Vagina (tissue), 2 donors: ENCODE results near the gene CDK3.

Experiments
- CTCF ChIP-seq, 3 experiments: fragments of 450-650 bp in 2 of 3; fragments of 200-600 bp in 1 of 3; sonication (generic) in 1 of 3; IDR thresholded peaks; one replicate each; pipeline ENCODE4 v1.5.1; 2017 to 2019; ENCODE audit warnings: antibody characterized with exemption in 3 of 3, mild to moderate bottlenecking in 2 of 3, moderate library complexity in 2 of 3
- POLR2A ChIP-seq, 2 donors: fragments of 450-650 bp; IDR thresholded peaks; one replicate each; pipeline ENCODE4 v1.6.1; 2017; ENCODE audit warnings: antibody characterized with exemption in 2 of 2, mild to moderate bottlenecking in 2 of 2, moderate library complexity in 2 of 2
- POLR2AphosphoS5 ChIP-seq, 2 donors: sonication (generic); formaldehyde crosslinking; IDR thresholded peaks; one replicate each; pipeline ENCODE4 v1.9.0; 2017; ENCODE audit warnings: antibody characterized with exemption in 2 of 2, mild to moderate bottlenecking in 2 of 2, low read depth in 1 of 2; ENCODE audit not compliant: insufficient read depth in 1 of 2

GRCh38 chr17:76039121-76039520 lies 38.5 kb downstream of the CDK3 start:
- TF ChIP-seq CTCF (IDR thresholded peaks at IDR 0.05) (no peak), POLR2A (IDR thresholded peaks at IDR 0.05) (no peak), POLR2AphosphoS5 (IDR thresholded peaks at IDR 0.05; ENCODE audit: insufficient read depth in 1 of 2, low read depth in 1 of 2) (no peak)
